ENCODE data around the gene RUFY3. TPM values are rescaled to one million over a fixed set of nuclear protein-coding genes. Genes with fewer than 3 reads are reported as not detected.
A peak's percentile ranks its signal among the peaks of the same experiment; 100 is the strongest.

The RUFY3 gene
- total RNA-seq (2011; cell fraction: chromatin; rRNA removed; ENCODE audit: low replicate concordance), result 17.6 and 69.3 TPM in 2 replicates
- 10.0 and 18.6 TPM in 2 replicates for total RNA-seq (2011; cell fraction: nucleolus; rRNA removed)
- 28.0 and 44.3 TPM in 2 replicates for total RNA-seq (2011; cell fraction: nucleoplasm; rRNA removed)
- total RNA-seq (2014; rRNA removed) (20.0 and 22.2 TPM in 2 replicates), total RNA-seq (2014; rRNA removed; fragmentation: Illumina TruSeq; extraction: Trizol) (28.1 and 30.8 TPM in 2 replicates), total RNA-seq (2015; rRNA removed; fragmentation: Illumina TruSeq; extraction: Trizol) (25.0 and 25.3 TPM in 2 replicates), total RNA-seq (2021) (24.0 and 31.1 TPM in 2 replicates), polyA plus RNA-seq (2011; rRNA removed) (18.2 and 21.5 TPM in 2 replicates), polyA plus RNA-seq (2014; fragmentation: Illumina TruSeq; extraction: Trizol) (16.0 and 18.6 TPM in 2 replicates), polyA plus RNA-seq (2014; fragmentation: Nextera tagmentation; extraction: Ambion mirVana) (1 to 10 TPM; 4.2 to 4.5 TPM), polyA plus RNA-seq (2014; rRNA removed) (15.1 and 15.4 TPM in 2 replicates), polyA minus RNA-seq (2011; rRNA and poly(A)+ RNA removed) (19.9 and 21.8 TPM in 2 replicates), Bru-seq, nascent RNA (percentile 67 among the genes with signal in this experiment), BruChase-seq, experiment 1, labeled RNA remaining after a 2-hour chase (percentile 77 among the genes with signal in this experiment), BruChase-seq, experiment 2, labeled RNA remaining after a 6-hour chase (percentile 77 among the genes with signal in this experiment)
- polyA plus RNA-seq (2011; cell fraction: cytosol; rRNA removed), result 4.5 and 4.7 TPM in 2 replicates
- polyA plus RNA-seq (2011; cell fraction: nucleus; rRNA removed), result 28.3 and 29.4 TPM in 2 replicates
- polyA plus RNA-seq (2012), result 11.2 and 23.7 TPM in 2 replicates
- polyA minus RNA-seq (2011; cell fraction: cytosol; rRNA and poly(A)+ RNA removed), result 9.9 and 16.1 TPM in 2 replicates
- polyA minus RNA-seq (2011; cell fraction: nucleus; rRNA and poly(A)+ RNA removed), result 13.6 and 17.3 TPM in 2 replicates
- long read RNA-seq, experiment 1, partial matches to known transcripts, result 7 of 75 reads
- long read RNA-seq, experiment 1, other reads (novel, unspliced or antisense), result 65 of 75 reads
- long read RNA-seq, experiment 2, partial matches to known transcripts, result 0 of 6 reads
- long read RNA-seq, experiment 2, other reads (novel, unspliced or antisense), result 6 of 6 reads
- long read RNA-seq, experiment 3, partial matches to known transcripts, result 0 of 2 reads
- long read RNA-seq, experiment 3, other reads (novel, unspliced or antisense), result 2 of 2 reads

- Histone ChIP-seq H3K4me2 (ENCODE audit: insufficient read depth, low read length) (peak within 1 kb of the TSS; percentile 61), H3K36me3 (ENCODE audit: control insufficient read depth, insufficient read depth, low read length) (no peaks in the 10 kb centered on the region), H3K4me1 (replicated peaks in 1 of 2; ENCODE audit: control insufficient read depth in 2 of 2, insufficient read depth in 2 of 2, low read length in 2 of 2) (peaks cover 0 to 17% of the 10 kb centered on the region in 2 experiments; a peak in 3 of 5 replicates), H3K9me1 (ENCODE audit: control insufficient read depth, insufficient read depth, low read length) (no peaks in the 10 kb centered on the region), H3K9ac (ENCODE audit: insufficient read depth in 1 of 2, low read depth in 2 of 2, low read length in 2 of 2) (peak within 1 kb of the TSS in 1 of 2 experiments; percentile 3; a peak in 1 of 4 replicates), H3K27me3 (ENCODE audit: control insufficient read depth in 2 of 2, insufficient read depth in 2 of 2, low read length in 2 of 2) (no peaks in the 10 kb centered on the region), H2AFZ (ENCODE audit: low read depth, low read length) (peak within 1 kb of the TSS; percentile 3; the same call in 1 of the 2 replicates), H4K20me1 (replicated peaks; ENCODE audit: control insufficient read depth, insufficient read depth, low read length) (no peaks in the 10 kb centered on the region), H3K4me3 (no peak within 1 kb of the TSS), H3K79me2 (ENCODE audit: control insufficient read depth, insufficient read depth, low read length) (no peaks in the 10 kb centered on the region), H3K9me3 (replicated peaks; ENCODE audit: control insufficient read depth, insufficient read depth, low read depth, low read length) (no peaks in the 10 kb centered on the region), H3K27ac (ENCODE audit: extremely low read depth, low read depth, low read length) (peak within 1 kb of the TSS; percentile 12; the same call in 2 of the 3 replicates)
- CTCF ChIA-PET (ENCODE audit: low intra/inter-chr PET ratio), result no interaction called here
- in situ Hi-C loops (cut with MboI) (no loop called here), intact Hi-C loops (cut with micrococcal nuclease) (no loop called here)
- no peak for FAIRE-seq
- WGBS (ENCODE audit: insufficient coverage, low coverage, missing lambda C conversion rate), result 22% methylated on average over 3 of the region's 3 CpGs
- peak in 1 of 4 experiments; percentile 30 for DNase-seq (ENCODE audit: extremely low read depth in 1 of 4, low spot score in 3 of 4)
- POLR2A ChIA-PET, result interaction anchor here (0.8 to 1.3 kb wide), 4 partner anchors 10 to 28 kb away, joined by 3 to 7 read pairs (median 4); no protein-coding TSS in a partner anchor
- peak; percentile 63 for ATAC-seq
- BruUV-seq (replicated peaks), result no TSS peak
- TF ChIP-seq HOXB6 (CRISPR knock-in tag; IDR thresholded peaks at IDR 0.05; ENCODE audit: borderline replicate concordance), result no peak
- no peak for TF ChIP-seq RBM14 (IDR thresholded peaks at IDR 0.05; ENCODE audit: borderline replicate concordance, insufficient read depth, low read depth, low read length)
- no peak for TF ChIP-seq SNRNP70 (optimal IDR thresholded peaks at IDR 0.05; ENCODE audit: low read depth, low read length)
- TF ChIP-seq, protein P1, sequence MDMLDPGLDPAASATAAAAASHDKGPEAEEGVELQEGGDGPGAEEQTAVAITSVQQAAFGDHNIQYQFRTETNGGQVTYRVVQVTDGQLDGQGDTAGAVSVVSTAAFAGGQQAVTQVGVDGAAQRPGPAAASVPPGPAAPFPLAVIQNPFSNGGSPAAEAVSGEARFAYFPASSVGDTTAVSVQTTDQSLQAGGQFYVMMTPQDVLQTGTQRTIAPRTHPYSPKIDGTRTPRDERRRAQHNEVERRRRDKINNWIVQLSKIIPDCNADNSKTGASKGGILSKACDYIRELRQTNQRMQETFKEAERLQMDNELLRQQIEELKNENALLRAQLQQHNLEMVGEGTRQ (CRISPR knock-in tag; IDR thresholded peaks at IDR 0.05), result peak; percentile 48
- TF ChIP-seq, protein P2, sequence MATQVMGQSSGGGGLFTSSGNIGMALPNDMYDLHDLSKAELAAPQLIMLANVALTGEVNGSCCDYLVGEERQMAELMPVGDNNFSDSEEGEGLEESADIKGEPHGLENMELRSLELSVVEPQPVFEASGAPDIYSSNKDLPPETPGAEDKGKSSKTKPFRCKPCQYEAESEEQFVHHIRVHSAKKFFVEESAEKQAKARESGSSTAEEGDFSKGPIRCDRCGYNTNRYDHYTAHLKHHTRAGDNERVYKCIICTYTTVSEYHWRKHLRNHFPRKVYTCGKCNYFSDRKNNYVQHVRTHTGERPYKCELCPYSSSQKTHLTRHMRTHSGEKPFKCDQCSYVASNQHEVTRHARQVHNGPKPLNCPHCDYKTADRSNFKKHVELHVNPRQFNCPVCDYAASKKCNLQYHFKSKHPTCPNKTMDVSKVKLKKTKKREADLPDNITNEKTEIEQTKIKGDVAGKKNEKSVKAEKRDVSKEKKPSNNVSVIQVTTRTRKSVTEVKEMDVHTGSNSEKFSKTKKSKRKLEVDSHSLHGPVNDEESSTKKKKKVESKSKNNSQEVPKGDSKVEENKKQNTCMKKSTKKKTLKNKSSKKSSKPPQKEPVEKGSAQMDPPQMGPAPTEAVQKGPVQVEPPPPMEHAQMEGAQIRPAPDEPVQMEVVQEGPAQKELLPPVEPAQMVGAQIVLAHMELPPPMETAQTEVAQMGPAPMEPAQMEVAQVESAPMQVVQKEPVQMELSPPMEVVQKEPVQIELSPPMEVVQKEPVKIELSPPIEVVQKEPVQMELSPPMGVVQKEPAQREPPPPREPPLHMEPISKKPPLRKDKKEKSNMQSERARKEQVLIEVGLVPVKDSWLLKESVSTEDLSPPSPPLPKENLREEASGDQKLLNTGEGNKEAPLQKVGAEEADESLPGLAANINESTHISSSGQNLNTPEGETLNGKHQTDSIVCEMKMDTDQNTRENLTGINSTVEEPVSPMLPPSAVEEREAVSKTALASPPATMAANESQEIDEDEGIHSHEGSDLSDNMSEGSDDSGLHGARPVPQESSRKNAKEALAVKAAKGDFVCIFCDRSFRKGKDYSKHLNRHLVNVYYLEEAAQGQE (IDR thresholded peaks at IDR 0.05; ENCODE audit: borderline replicate concordance), result peak; percentile 55
- TF ChIP-seq, protein P2 (CRISPR knock-in tag; IDR thresholded peaks at IDR 0.05; ENCODE audit: low read depth), result no peak
- no peak for TF ChIP-seq TAF9B (IDR thresholded peaks at IDR 0.05; ENCODE audit: partially characterized antibody)
- no peak for TF ChIP-seq ZBED1 (IDR thresholded peaks at IDR 0.05)
- no peak for TF ChIP-seq ZKSCAN3 (CRISPR knock-in tag; IDR thresholded peaks at IDR 0.05)
- no peak for TF ChIP-seq RFX7 (CRISPR knock-in tag; IDR thresholded peaks at IDR 0.05)
Measured at GRCh38 chr4:70721747-70722146, at the start of gene RUFY3. Gene RUFY3 (plus strand): TSS chr4:70721964. CDS start chr4:70722574, 610 bp downstream.

Measured in K562 (cell line).